HCT116 (cell line): ENCODE measurements around the gene RFX2.

ENCODE experiments used
- CEBPB ChIP-seq: IDR thresholded peaks from 2 replicates; pipeline ENCODE4 v1.6.1; 2012; ENCODE audit warnings: low read depth
- RAD21 ChIP-seq: IDR thresholded peaks from 2 replicates; pipeline ENCODE4 v1.6.1; 2012; ENCODE audit warnings: low read depth, mild to moderate bottlenecking
- TF ChIP-seq, protein P1 (sequence below), 3 experiments: fragments of 200-600 bp in 1 of 3; sonication (generic) in 1 of 3; IDR thresholded peaks in 2 of 3; conservative IDR thresholded peaks in 1 of 3; 2 replicates each; pipeline ENCODE4 v1.5.1; 2012 to 2017; ENCODE audit warnings: low read depth in 2 of 3, low read length in 2 of 3, antibody characterized with exemption in 1 of 3, borderline replicate concordance in 1 of 3, control low read depth in 1 of 3, mild to moderate bottlenecking in 1 of 3, mixed read lengths in 1 of 3, mixed run types in 1 of 3, moderate library complexity in 1 of 3; ENCODE audit not compliant: insufficient read depth in 1 of 3

DNA sequence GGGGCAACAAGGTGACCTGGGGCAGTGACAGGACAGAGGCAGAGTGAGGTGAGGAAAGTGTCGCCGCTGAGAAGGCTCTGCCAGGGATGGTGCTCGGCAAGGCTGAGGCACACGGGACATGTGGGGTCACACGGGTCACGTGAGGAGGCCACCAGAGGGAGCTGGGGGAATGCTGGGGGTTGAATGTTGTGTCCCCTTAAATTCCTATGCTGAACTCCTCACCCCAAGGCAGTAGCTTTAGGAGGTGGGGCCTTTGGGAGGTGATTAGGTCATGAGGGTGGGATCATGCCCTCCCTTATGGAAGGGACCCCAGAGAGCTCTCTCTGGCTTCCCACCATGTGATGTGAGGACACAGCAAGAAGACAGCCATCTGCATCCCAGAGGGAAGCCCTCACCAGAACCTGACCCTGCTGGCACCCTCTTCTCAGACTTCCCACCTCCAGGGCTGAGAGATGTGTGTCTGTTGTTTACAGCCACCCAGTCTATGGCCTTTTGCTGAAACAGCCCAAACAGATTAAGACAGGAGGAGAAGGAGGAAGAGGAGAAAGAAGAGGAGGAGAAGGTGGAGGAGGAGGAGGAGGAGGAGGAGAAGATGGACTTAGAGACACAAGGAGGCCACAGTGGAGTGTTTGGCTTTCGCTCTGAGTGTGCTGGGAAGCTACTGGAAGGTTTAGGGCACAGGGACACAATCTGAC lies 35.4 kb downstream of the RFX2 start:
- TF ChIP-seq CEBPB (no peak), RAD21 (no peak)
- TF ChIP-seq, protein P1, sequence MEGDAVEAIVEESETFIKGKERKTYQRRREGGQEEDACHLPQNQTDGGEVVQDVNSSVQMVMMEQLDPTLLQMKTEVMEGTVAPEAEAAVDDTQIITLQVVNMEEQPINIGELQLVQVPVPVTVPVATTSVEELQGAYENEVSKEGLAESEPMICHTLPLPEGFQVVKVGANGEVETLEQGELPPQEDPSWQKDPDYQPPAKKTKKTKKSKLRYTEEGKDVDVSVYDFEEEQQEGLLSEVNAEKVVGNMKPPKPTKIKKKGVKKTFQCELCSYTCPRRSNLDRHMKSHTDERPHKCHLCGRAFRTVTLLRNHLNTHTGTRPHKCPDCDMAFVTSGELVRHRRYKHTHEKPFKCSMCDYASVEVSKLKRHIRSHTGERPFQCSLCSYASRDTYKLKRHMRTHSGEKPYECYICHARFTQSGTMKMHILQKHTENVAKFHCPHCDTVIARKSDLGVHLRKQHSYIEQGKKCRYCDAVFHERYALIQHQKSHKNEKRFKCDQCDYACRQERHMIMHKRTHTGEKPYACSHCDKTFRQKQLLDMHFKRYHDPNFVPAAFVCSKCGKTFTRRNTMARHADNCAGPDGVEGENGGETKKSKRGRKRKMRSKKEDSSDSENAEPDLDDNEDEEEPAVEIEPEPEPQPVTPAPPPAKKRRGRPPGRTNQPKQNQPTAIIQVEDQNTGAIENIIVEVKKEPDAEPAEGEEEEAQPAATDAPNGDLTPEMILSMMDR (IDR thresholded peaks at IDR 0.05 in 2 of 3, conservative IDR thresholded peaks at IDR 0.05 in 1 of 3; ENCODE audit: borderline replicate concordance in 1 of 3, insufficient read depth in 1 of 3, low read depth in 2 of 3, low read length in 2 of 3): no peak
